HEK293T (cell line): ENCODE data around the gene LGI1.
"Not testable (repeated sequence)": the region's sequence is repeated elsewhere in the genome, so short reads cannot be mapped to it uniquely, and the experiment has no call there.

Source experiments
- FOXK2 ChIP-seq: fragments of 450-650 bp; IDR thresholded peaks from 2 replicates; pipeline ENCODE4 v1.6.1; 2016; ENCODE audit warnings: mild to moderate bottlenecking
- SUZ12 ChIP-seq: fragments of 450-650 bp; IDR thresholded peaks from 2 replicates; pipeline ENCODE4 v1.6.1; 2016; ENCODE audit warnings: mild to moderate bottlenecking

DNA sequence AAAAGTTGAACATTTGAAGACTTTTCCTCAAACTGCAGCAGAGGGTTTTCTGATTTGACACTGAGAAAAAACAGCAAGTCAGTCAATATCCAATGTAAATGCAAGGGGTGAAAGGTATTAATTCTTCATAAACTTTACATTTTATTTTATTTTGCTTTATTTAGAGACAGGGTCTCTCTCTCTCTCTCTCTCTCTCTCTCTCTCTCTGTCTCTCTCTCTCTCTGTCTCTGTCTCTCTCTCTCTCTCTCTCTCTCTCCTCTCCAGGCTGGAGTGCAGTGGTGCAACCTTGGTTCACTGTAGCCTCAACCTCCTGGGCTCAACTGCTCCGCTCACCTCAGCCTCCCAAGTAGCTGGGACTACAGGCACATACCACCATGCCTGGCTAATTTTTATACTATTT lies 73.3 kb downstream of the LGI1 start:
- TF ChIP-seq SUZ12, FOXK2: not testable (repeated sequence)
